ENCODE results near the gene CATSPER2. TPM values are rescaled to one million over a fixed set of nuclear protein-coding genes. Genes with fewer than 3 reads are reported as not detected.
"Not testable (repeated sequence)": the region's sequence is repeated elsewhere in the genome, so short reads cannot be mapped to it uniquely, and the experiment has no call there.

CATSPER2 gene
- total RNA-seq: 0.54 TPM
- long read RNA-seq, partial matches to known transcripts: 0 of 1 reads
- long read RNA-seq, other reads (novel, unspliced or antisense): 1 of 1 reads

GRCh38 chr15:43648649-43649429, at the start of gene CATSPER2:
TSS of gene CATSPER2 (minus strand) at chr15:43648844. CDS start at chr15:43648061, 783 bp downstream.
- ATAC-seq (no peak), DNase-seq (ENCODE audit: missing footprints) (no peak)
- intact Hi-C loops (cut with DNase I): no loop called here

GRCh38 chr15:43693148-43694022, 44.7 kb upstream of the CATSPER2 start, which contains the start of gene CKMT1A:
TSS of gene CKMT1A (plus strand) at chr15:43693859. CDS start at chr15:43694051, 192 bp downstream.
- DNase-seq (ENCODE audit: missing footprints); ATAC-seq; intact Hi-C loops (cut with DNase I): not testable (repeated sequence)

DNA sequence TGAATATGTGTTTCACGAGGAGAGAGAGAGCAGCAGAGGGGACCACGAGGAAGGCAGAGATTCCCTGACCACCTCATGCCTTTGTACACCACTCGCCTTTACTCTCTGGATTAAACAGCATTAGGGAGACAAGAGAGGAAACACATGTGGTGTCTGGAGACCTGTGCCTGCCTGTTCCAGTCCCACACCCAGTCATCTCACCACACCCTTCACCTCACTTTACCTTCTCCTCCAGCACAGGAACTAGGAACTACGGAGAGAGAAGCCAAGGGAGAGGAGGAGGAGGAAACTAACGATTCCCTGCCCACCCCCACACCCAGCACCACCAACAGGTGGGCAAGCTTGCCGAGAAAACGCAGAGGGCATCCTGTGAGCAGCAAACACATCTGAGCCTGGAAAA, 44.0 kb upstream of the CATSPER2 start:
- intact Hi-C loops (cut with DNase I); DNase-seq (ENCODE audit: missing footprints); ATAC-seq: not testable (repeated sequence)

- intact Hi-C loops (cut with DNase I); DNase-seq (ENCODE audit: missing footprints): not testable (repeated sequence)
- peak; percentile 99 for ATAC-seq
These were observed 41.1 kb upstream of the CATSPER2 start for GRCh38 chr15:43689604-43690301.

DNA sequence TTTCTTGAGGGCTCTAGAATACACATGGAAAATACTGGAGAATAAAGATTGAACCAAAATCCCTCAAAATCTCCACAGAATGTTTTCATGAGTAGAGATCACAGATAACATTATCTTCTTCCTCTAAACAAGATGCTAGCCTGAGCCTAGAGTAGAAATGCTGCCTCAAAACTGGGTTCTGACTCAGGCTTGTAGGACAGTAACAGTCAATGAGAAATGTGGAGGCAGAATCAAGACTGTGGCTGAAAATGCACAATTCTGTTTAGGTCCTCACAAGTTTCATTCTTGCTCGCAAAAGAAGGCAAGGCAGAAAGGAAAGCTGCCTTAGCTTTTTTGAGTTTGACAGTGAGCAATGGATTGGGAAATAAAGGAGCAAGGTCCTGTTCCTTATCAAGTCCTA, 25.5 kb upstream of the CATSPER2 start:
- ATAC-seq; DNase-seq (ENCODE audit: missing footprints); intact Hi-C loops (cut with DNase I): not testable (repeated sequence)

- ATAC-seq; intact Hi-C loops (cut with DNase I); DNase-seq (ENCODE audit: missing footprints): not testable (repeated sequence)
These were observed 17.5 kb upstream of the CATSPER2 start for GRCh38 chr15:43666177-43666576.

DNA sequence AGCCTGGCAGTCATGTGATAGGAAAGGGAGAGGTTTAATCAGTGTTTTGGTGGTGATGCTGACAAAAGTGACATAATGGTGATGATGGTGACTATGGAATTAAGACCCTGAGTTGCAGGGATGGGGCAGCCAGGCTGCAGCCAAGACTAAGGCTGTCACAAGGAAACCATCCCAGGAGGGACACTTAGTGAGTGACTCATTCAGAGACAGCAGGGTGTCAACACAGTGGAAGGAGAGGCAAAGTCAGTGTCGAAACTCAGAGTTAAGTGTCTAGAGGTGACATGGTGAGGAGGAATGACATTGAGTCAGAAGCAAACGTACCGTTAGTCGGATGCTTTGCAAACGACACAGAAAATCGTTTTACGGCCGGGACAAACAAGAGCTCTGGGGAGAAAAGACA, 14.7 kb upstream of the CATSPER2 start:
- DNase-seq (ENCODE audit: missing footprints); intact Hi-C loops (cut with DNase I); ATAC-seq: not testable (repeated sequence)

DNA sequence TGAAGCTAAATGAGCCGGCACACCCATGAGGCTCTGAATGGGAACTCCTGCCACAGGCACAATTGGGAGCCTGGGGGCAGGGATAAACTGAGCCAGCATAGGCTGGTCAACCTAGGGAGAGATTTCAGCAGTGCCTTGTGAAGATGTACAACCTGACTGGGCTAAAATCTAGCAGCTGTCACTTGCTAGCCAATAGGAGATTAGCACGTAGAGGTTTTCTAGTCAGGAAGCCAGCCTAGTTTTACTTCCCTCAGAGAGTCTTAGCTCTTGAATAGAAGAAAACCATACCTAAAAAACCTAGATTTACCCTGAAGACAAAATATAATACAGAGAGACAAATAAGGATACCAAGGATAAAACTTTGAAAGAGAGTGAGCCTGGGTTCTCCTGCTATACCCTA, 13.6 kb upstream of the CATSPER2 start:
- intact Hi-C loops (cut with DNase I); ATAC-seq; DNase-seq (ENCODE audit: missing footprints): not testable (repeated sequence)

GRCh38 chr15:43659727-43660126, 11.1 kb upstream of the CATSPER2 start:
- DNase-seq (ENCODE audit: missing footprints); ATAC-seq; intact Hi-C loops (cut with DNase I): not testable (repeated sequence)

DNA sequence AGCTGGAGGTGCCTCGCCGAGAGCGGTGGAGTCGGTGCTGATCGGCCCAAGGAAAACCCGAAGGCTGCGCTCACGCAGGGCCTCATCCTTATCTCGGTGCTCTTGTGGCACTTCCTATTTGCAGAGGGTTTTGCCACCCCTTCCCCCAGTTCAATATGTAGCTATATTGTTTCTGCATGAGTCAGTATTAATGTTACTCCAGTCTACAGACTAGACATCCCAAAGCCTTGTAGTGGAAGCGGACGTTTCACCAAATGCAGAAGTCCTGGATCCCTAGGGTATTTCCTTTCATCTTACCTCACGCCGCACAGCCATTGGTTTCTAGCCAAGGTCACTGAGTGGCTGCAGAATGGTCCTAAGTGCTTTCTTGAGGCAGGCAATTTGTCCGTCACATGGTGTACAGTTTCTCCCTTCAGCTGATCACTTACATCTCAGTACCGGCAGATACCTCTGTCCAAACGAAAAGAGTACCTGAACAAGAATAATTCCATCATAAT, 834 bp upstream of the CATSPER2 start:
- DNase-seq (ENCODE audit: missing footprints); intact Hi-C loops (cut with DNase I); ATAC-seq: not testable (repeated sequence)

DNA sequence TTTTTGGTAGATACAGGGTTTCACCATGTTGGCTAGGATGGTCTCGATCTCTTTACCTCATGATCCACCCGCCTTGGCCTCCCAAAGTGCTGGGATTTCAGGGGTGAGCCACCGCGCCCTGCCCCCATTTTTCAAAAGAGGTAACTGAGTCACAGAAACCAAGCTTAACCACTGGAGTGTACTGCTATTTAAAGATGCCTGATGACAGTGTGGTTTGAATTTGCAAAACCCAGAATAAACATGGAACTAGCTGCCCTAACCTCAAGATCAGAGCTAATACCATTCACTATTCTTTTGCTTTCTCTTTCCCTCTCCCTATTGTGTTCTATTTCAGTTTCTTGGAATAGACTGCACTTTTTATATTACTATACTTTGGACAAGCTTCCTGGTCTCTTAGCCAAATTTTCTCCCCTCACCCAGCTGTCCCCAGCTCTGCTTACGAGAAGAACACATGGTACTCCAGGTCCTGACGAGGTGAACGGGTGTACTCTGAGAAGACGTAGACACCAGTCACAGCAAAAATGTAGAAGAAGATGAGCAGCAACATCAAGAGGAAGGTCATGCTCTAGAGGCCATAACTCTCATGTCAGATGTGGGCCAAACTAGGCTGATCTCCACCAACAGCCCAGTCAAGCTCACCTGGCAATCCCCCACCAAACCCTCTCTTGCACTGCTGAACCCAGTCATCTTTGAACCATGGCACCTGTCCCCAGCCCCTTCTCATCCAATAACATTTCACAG, 10.0 kb downstream of the CATSPER2 start:
- ATAC-seq; DNase-seq (ENCODE audit: missing footprints); intact Hi-C loops (cut with DNase I): not testable (repeated sequence)

DNA sequence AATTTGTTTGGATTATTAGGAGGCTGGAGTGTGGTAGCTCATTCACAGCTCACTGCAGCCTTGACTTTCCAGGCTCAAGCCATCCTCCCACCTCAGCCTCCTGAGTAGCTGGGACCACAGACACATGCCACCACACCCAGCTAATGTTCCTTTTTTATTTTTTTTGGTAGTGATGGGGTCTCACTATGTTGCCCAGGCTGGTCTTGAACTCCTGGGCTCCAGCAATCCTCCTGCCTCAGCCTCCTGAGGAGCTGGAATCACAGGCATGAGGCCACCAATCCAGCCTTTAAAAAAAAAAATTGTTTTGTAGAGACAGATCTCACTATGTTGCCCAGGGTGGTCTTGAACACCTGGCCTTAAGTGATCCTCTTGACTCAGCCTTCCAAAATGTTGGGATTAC, 21.7 kb downstream of the CATSPER2 start:
- intact Hi-C loops (cut with DNase I); DNase-seq (ENCODE audit: missing footprints); ATAC-seq: not testable (repeated sequence)

DNA sequence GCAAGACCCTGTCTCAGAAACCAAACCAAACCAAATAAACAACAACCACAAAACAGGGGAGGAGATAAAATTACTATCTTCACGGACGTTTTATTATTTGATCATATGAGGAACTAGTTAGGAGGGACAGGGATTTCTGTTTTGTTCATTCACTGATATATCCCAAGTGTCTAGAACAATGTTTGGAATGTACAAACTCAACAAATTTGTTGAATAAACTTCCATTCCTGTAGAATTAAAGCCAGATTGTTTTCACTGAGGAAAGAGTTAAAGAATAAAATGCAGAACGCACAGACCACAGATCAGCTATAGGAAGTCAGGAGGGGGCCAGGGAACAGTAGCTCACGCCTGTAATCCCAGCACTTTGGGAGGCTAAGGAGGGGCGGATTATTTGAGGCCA, 23.5 kb downstream of the CATSPER2 start:
- ATAC-seq (no peak), DNase-seq (ENCODE audit: missing footprints) (no peak)
- intact Hi-C loops (cut with DNase I): no loop called here

- ATAC-seq; intact Hi-C loops (cut with DNase I); DNase-seq (ENCODE audit: missing footprints): not testable (repeated sequence)
These were observed 26.4 kb downstream of the CATSPER2 start for GRCh38 chr15:43622068-43622799.

DNA sequence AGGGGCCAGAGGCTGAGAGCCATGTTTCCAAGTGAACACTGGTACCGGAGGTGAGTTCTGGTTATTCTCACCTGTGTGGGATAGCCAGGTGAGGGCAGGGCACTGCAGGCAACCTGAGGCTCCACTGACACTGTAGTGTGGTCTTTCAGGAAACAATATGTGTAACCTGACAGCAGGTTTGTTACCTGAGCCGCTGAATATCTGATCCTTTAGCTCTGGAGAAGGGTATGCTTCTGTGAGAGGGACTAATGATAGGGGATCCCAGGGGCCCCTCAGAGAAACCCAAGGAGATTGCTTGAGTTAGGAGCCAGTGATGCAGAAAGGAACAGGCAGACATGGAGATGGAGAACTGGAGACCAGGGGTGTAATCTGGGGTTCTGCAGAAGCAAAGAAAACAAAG, 29.9 kb downstream of the CATSPER2 start, which contains the start of gene STRC:
TSS of gene STRC (minus strand) at position 101 of the 400 bp plus-strand sequence. CDS start at position 23, 78 bp downstream.
- intact Hi-C loops (cut with DNase I); ATAC-seq; DNase-seq (ENCODE audit: missing footprints): not testable (repeated sequence)

DNA sequence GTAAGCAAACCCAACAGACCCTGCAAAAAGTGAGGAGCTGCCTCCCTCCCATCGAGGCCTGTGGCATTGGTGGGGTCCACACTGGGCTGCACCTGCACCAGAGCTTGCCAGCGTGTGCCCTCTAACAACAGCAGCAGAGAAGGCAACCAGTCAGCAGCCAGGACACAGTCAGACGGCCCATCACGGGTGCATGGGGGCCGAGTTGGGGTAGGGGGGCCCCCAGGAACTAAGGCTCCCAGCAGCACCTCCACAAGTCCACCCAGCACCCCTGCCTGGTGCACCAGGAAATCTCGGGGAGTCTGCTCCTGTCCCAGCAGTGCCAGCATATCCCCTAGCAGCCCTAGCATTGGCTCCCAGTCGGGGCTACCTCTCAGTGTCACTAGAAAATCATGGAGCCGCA, 30.9 kb downstream of the CATSPER2 start:
- DNase-seq (ENCODE audit: missing footprints); intact Hi-C loops (cut with DNase I); ATAC-seq: not testable (repeated sequence)

- DNase-seq (ENCODE audit: missing footprints); intact Hi-C loops (cut with DNase I); ATAC-seq: not testable (repeated sequence)
These were observed 46.4 kb downstream of the CATSPER2 start for GRCh38 chr15:43602233-43602632.
